K562 (cell line): ENCODE measurements around the gene IMPG1. TPM values are rescaled to one million over a fixed set of nuclear protein-coding genes. Genes with fewer than 3 reads are reported as not detected.

Experiments used
- ATAC-seq: fragments of 200-7000 bp; cut with Tn5 transposase; 3 replicates; pipeline ENCODE4 v1.9.1; 2020; ENCODE audit warnings: moderate library complexity
- BruUV-seq: library from RNA; stranded (reverse); fragments of 400-500 nt; replicated peaks from 2 replicates; lab custom pipeline; 2021; lab: Mats Ljungman, UMichigan
- CTCF ChIA-PET: fragments of 300-600 bp; formaldehyde crosslinking; extraction: SDS; loops from one replicate; lab custom pipeline; 2021; ENCODE audit warnings: low intra/inter-chr PET ratio; lab: Yijun Ruan, JAX
- POLR2A ChIA-PET: fragments of 300-600, 350-650 bp; sonication (Branson Sonifier 250); formaldehyde crosslinking; extraction: SDS; loops from one replicate; lab custom pipeline; 2021; ENCODE audit warnings: antibody characterized with exemption, inconsistent platforms; lab: Yijun Ruan, JAX
- DNase-seq, 4 experiments: peaks; one replicate each; pipeline versions ENCODE4 v3.0.0 to v3.0.0-alpha.2; 2011 to 2018; ENCODE audit warnings: low spot score in 3 of 4, mixed read lengths in 3 of 4; ENCODE audit errors: extremely low read depth in 1 of 4
- FAIRE-seq: peaks from 2 replicates; lab custom pipeline; 2011; peaks lifted over from hg19 to GRCh38; lab: Jason Lieb, UNC
- H2AFZ ChIP-seq: 2 replicates; pipeline ENCODE4 v1.6.0; 2011; ENCODE audit warnings: low read depth, low read length, control low read depth, inconsistent platforms
- H3K27ac ChIP-seq: fragments of 200-600 bp; 3 replicates; pipeline ENCODE4 v1.8.0; 2011; ENCODE audit warnings: low read depth, mild to moderate bottlenecking, control low read depth, inconsistent platforms, low read length, moderate library complexity, mixed read lengths; ENCODE audit errors: extremely low read depth
- H3K27me3 ChIP-seq, 2 experiments: fragments of 300-600 bp in 1 of 2; 2 replicates in 1 of 2; 3 replicates in 1 of 2; pipeline versions ENCODE4 v1.6.0 to v1.8.0; 2011; ENCODE audit warnings: inconsistent platforms in 2 of 2, low read length in 2 of 2, mild to moderate bottlenecking in 1 of 2, mixed read lengths in 1 of 2, moderate library complexity in 1 of 2; ENCODE audit not compliant: control insufficient read depth in 2 of 2, insufficient read depth in 2 of 2
- H3K36me3 ChIP-seq: fragments of 300-600 bp; 3 replicates; pipeline ENCODE4 v1.8.0; 2011; ENCODE audit warnings: mild to moderate bottlenecking, low read length, inconsistent platforms; ENCODE audit not compliant: control insufficient read depth, insufficient read depth
- H3K4me1 ChIP-seq, 2 experiments: fragments of 200-600 bp in 1 of 2; replicated peaks in 1 of 2; 2 replicates in 1 of 2; 3 replicates in 1 of 2; pipeline versions ENCODE4 v1.5.1 to v1.8.0; 2011; ENCODE audit warnings: inconsistent platforms in 2 of 2, low read length in 2 of 2, mild to moderate bottlenecking in 1 of 2, mixed read lengths in 1 of 2, moderate library complexity in 1 of 2; ENCODE audit not compliant: control insufficient read depth in 2 of 2, insufficient read depth in 2 of 2
- H3K4me2 ChIP-seq: 2 replicates; pipeline ENCODE4 v1.6.1; 2011; ENCODE audit warnings: low read length, control low read depth, inconsistent platforms, mixed read lengths; ENCODE audit not compliant: insufficient read depth
- H3K4me3 ChIP-seq: fragments of 200-600 bp; sonication (generic), shearing (Covaris generic); 2 replicates; pipeline ENCODE4 v1.5.1; 2016; ENCODE audit warnings: control low read depth, inconsistent platforms
- H3K79me2 ChIP-seq: fragments of 200-600 bp; 3 replicates; pipeline ENCODE4 v1.8.0; 2011; ENCODE audit warnings: low read length, inconsistent platforms; ENCODE audit not compliant: control insufficient read depth, insufficient read depth
- H3K9ac ChIP-seq, 2 experiments: 2 replicates each; pipeline versions ENCODE4 v1.6.0 to v1.6.1; 2011; ENCODE audit warnings: low read depth in 2 of 2, low read length in 2 of 2, control low read depth in 1 of 2, inconsistent platforms in 1 of 2, mild to moderate bottlenecking in 1 of 2, mixed read lengths in 1 of 2; ENCODE audit not compliant: insufficient read depth in 1 of 2
- H3K9me1 ChIP-seq: one replicate; pipeline ENCODE4 v1.6.0; 2011; ENCODE audit warnings: inconsistent platforms, mild to moderate bottlenecking, low read length, moderate library complexity; ENCODE audit not compliant: control insufficient read depth, insufficient read depth
- H3K9me3 ChIP-seq: replicated peaks from 2 replicates; pipeline ENCODE4 v1.5.1; 2011; ENCODE audit warnings: low read depth, low read length, inconsistent platforms; ENCODE audit not compliant: control insufficient read depth, insufficient read depth
- H4K20me1 ChIP-seq: replicated peaks from 2 replicates; pipeline ENCODE4 v1.6.1; 2011; ENCODE audit warnings: low read length, inconsistent platforms, mixed read lengths; ENCODE audit not compliant: control insufficient read depth, insufficient read depth
- MEF2D ChIP-seq: conservative IDR thresholded peaks from 2 replicates; pipeline ENCODE4 v1.6.1; 2016; ENCODE audit warnings: low read depth, missing genetic modification characterization, missing compliant biosample characterization
- MEIS2 ChIP-seq: fragments of 450-650 bp; IDR thresholded peaks from 2 replicates; pipeline ENCODE4 v1.6.1; 2014; ENCODE audit warnings: mild to moderate bottlenecking; ENCODE audit not compliant: partially characterized antibody
- SMARCA4 ChIP-seq: fragments of 450-650 bp; IDR thresholded peaks from 2 replicates; pipeline ENCODE4 v1.6.1; 2016
- SNRNP70 ChIP-seq: fragments of 200-400 bp; formaldehyde crosslinking; optimal IDR thresholded peaks from 2 replicates; pipeline ENCODE3; 2017; ENCODE audit warnings: low read depth, low read length
- YBX1 ChIP-seq: fragments of 450-650 bp; IDR thresholded peaks from 2 replicates; pipeline ENCODE4 v1.7.1; 2016; ENCODE audit warnings: mild to moderate bottlenecking
- ZNF583 ChIP-seq: fragments of 250-450 bp; sonication (Bioruptor Pico); IDR thresholded peaks from 2 replicates; pipeline ENCODE4 v1.4.0; 2020
- WGBS: fragments of 100-300 bp; shearing (Covaris generic); methylation state at CpG from one replicate; pipeline ENCODE4 v1.1.6; 2016; ENCODE audit warnings: low coverage, mixed read lengths; ENCODE audit not compliant: insufficient coverage; ENCODE audit errors: missing lambda C conversion rate; 5-methylcytosine and 5-hydroxymethylcytosine counted together
- in situ Hi-C: fragments of 300-500 bp; cut with MboI; formaldehyde crosslinking; loops from 4 replicates; pipeline ENCODE4 v1.15.0; 2018; ENCODE audit warnings: inconsistent platforms, mixed read lengths
- intact Hi-C: fragments of 100-400 bp; cut with micrococcal nuclease; formaldehyde crosslinking; loops from 2 replicates; pipeline ENCODE4 v1.14.2; 2022
- polyA plus RNA-seq, 8 experiments: library from polyadenylated mRNA; depleted of rRNA in 4 of 8; stranded (reverse) in 5 of 8; unstranded in 3 of 8; fragments of >200 nt; fragmentation: Nextera tagmentation in 2 of 8; fragmentation: Illumina TruSeq in 1 of 8; extraction: Ambion mirVana in 2 of 8; extraction: Trizol in 1 of 8; gene quantifications; 2 replicates each; pipeline versions ENCODE4 v1.2.1 to v1.2.3, GENCODE V29; 2011 to 2014; ENCODE audit warnings: inconsistent platforms in 1 of 8, missing spikeins in 1 of 8
- total RNA-seq, 7 experiments: library from RNA; depleted of rRNA in 6 of 7; stranded (reverse); fragments of >200 nt in 6 of 7; fragmentation: Illumina TruSeq in 2 of 7; extraction: Trizol in 2 of 7; gene quantifications; 2 replicates each; pipeline versions ENCODE4 v1.2.1 to v1.2.3, GENCODE V29; 2011 to 2021; ENCODE audit warnings: low replicate concordance in 1 of 7
- TF ChIP-seq, protein P1 (sequence below): sonication (generic); formaldehyde crosslinking; IDR thresholded peaks from 2 replicates; pipeline ENCODE4 v1.8.1; 2023; ENCODE audit warnings: mild to moderate bottlenecking, missing genetic modification reagents
- TF ChIP-seq, protein P2 (sequence below): conservative IDR thresholded peaks from 2 replicates; pipeline ENCODE4 v1.6.1; 2011; ENCODE audit warnings: low read depth, mild to moderate bottlenecking, low read length; ENCODE audit not compliant: control insufficient read depth
- TF ChIP-seq, protein P3 (sequence below): sonication (generic); formaldehyde crosslinking; IDR thresholded peaks from 2 replicates; pipeline ENCODE4 v1.8.1; 2023; ENCODE audit warnings: mild to moderate bottlenecking, missing genetic modification reagents, moderate library complexity
- TF ChIP-seq, protein P4 (sequence below): fragments of 250-450 bp; sonication (Bioruptor Pico); IDR thresholded peaks from 2 replicates; pipeline ENCODE4 v1.4.0; 2020; ENCODE audit warnings: mild to moderate bottlenecking, moderate library complexity, borderline replicate concordance
- TF ChIP-seq, protein P5 (sequence below): fragments of 250-450 bp; sonication (Bioruptor Pico); IDR thresholded peaks from 2 replicates; pipeline ENCODE4 v1.5.0; 2021

The IMPG1 gene
- total and polyA plus RNA-seq, 9 of the 15 experiments (the other 6 are each of a cell fraction or from before 2014, with no cell fraction given), result not detected

DNA sequence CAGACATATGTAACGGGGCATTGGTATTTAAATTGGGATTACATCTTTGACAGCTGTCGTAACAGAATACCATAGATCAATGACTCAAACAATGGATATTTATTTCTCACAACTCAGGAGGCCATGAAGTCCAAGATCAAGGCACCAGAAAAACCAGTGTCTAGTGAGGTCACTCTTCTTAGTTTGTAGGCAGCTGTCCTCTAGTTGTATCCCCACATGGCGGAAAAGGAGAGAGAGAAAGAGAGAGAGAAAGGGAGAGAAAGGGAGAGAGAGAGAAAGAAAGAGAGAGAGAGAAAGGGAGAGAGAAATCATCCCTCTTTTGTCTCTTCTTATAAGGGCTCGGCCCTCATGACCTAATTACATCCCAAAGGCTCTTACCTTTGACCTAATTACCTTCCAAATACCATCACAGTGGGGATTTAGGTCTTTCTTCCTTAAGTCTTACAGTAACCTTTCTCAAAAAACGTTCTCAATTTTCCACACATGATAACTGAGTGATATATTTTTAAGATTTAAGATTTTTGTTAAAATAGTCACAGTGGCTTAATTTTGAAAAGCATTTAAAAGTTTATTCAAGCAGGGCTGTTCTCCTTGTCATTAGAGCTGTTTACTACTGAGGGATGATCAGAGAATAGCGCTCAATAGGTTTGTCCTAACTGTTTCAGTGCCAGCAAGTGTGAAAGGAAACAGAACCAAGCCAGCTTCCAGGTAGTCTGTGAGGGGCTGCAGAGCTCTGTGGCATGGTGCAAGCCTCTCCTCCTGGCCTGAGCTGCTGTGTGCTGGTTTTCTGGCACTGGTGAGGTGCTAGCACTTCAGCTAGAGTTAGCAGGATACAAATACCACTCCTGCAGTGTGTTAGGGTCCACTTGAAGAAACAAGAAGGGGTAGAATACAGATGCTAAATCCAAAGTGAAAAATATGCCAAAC lies 79.0 kb downstream of the IMPG1 start:
- H2AFZ ChIP-seq, result no peak overlapping the region
- in situ Hi-C loops, result no loop called here
- no peak overlapping the region for H3K4me3 ChIP-seq
- CTCF ChIA-PET, result no interaction called here
- no peaks in the 10 kb centered on the region for H3K36me3 ChIP-seq
- H4K20me1 ChIP-seq, result no peaks in the 10 kb centered on the region
- TF ChIP-seq SNRNP70, result no peak
- TF ChIP-seq ZNF583 (CRISPR knock-in tag), result no peak
- no peak for TF ChIP-seq MEIS2
- TF ChIP-seq, protein P1, sequence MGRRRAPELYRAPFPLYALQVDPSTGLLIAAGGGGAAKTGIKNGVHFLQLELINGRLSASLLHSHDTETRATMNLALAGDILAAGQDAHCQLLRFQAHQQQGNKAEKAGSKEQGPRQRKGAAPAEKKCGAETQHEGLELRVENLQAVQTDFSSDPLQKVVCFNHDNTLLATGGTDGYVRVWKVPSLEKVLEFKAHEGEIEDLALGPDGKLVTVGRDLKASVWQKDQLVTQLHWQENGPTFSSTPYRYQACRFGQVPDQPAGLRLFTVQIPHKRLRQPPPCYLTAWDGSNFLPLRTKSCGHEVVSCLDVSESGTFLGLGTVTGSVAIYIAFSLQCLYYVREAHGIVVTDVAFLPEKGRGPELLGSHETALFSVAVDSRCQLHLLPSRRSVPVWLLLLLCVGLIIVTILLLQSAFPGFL (CRISPR knock-in tag), result no peak
- TF ChIP-seq, protein P2, sequence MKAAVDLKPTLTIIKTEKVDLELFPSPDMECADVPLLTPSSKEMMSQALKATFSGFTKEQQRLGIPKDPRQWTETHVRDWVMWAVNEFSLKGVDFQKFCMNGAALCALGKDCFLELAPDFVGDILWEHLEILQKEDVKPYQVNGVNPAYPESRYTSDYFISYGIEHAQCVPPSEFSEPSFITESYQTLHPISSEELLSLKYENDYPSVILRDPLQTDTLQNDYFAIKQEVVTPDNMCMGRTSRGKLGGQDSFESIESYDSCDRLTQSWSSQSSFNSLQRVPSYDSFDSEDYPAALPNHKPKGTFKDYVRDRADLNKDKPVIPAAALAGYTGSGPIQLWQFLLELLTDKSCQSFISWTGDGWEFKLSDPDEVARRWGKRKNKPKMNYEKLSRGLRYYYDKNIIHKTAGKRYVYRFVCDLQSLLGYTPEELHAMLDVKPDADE, result no peak
- TF ChIP-seq YBX1, result no peak
- no peak for TF ChIP-seq SMARCA4
- TF ChIP-seq, protein P3, sequence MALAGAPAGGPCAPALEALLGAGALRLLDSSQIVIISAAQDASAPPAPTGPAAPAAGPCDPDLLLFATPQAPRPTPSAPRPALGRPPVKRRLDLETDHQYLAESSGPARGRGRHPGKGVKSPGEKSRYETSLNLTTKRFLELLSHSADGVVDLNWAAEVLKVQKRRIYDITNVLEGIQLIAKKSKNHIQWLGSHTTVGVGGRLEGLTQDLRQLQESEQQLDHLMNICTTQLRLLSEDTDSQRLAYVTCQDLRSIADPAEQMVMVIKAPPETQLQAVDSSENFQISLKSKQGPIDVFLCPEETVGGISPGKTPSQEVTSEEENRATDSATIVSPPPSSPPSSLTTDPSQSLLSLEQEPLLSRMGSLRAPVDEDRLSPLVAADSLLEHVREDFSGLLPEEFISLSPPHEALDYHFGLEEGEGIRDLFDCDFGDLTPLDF (CRISPR knock-in tag), result no peak
- TF ChIP-seq, protein P4, sequence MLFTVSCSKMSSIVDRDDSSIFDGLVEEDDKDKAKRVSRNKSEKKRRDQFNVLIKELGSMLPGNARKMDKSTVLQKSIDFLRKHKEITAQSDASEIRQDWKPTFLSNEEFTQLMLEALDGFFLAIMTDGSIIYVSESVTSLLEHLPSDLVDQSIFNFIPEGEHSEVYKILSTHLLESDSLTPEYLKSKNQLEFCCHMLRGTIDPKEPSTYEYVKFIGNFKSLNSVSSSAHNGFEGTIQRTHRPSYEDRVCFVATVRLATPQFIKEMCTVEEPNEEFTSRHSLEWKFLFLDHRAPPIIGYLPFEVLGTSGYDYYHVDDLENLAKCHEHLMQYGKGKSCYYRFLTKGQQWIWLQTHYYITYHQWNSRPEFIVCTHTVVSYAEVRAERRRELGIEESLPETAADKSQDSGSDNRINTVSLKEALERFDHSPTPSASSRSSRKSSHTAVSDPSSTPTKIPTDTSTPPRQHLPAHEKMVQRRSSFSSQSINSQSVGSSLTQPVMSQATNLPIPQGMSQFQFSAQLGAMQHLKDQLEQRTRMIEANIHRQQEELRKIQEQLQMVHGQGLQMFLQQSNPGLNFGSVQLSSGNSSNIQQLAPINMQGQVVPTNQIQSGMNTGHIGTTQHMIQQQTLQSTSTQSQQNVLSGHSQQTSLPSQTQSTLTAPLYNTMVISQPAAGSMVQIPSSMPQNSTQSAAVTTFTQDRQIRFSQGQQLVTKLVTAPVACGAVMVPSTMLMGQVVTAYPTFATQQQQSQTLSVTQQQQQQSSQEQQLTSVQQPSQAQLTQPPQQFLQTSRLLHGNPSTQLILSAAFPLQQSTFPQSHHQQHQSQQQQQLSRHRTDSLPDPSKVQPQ, result no peak
- no peak for TF ChIP-seq MEF2D (tag)
- TF ChIP-seq, protein P5, sequence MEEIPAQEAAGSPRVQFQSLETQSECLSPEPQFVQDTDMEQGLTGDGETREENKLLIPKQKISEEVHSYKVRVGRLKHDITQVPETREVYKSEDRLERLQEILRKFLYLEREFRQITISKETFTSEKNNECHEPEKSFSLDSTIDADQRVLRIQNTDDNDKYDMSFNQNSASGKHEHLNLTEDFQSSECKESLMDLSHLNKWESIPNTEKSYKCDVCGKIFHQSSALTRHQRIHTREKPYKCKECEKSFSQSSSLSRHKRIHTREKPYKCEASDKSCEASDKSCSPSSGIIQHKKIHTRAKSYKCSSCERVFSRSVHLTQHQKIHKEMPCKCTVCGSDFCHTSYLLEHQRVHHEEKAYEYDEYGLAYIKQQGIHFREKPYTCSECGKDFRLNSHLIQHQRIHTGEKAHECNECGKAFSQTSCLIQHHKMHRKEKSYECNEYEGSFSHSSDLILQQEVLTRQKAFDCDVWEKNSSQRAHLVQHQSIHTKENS (CRISPR knock-in tag), result no peak
- no peaks in the 10 kb centered on the region for H3K9me1 ChIP-seq
- no peak for ATAC-seq
- H3K4me2 ChIP-seq, result no peak overlapping the region
- H3K4me1 ChIP-seq, result no peaks in the 10 kb centered on the region
- H3K9ac ChIP-seq, result no peak overlapping the region
- no peaks in the 10 kb centered on the region for H3K27me3 ChIP-seq
- no peak for DNase-seq
- no peaks in the 10 kb centered on the region for H3K9me3 ChIP-seq
- BruUV-seq, result no TSS peak
- POLR2A ChIA-PET, result no interaction called here
- WGBS, result 0% methylated on average over 6 of the region's 6 CpGs
- no peak overlapping the region for H3K27ac ChIP-seq
- intact Hi-C loops, result no loop called here
- FAIRE-seq, result no peak
- H3K79me2 ChIP-seq, result no peaks in the 10 kb centered on the region
